Fibroblast of lung (primary cell): ENCODE data around the gene ZNF41. TPM values are rescaled to one million over a fixed set of nuclear protein-coding genes. Genes with fewer than 3 reads are reported as not detected.

Experiments
- DNase-seq, 2 donors: peaks; one replicate each; pipeline versions ENCODE4 v3.0.0 to v3.0.0-alpha.2; 2010; ENCODE audit warnings: low read depth in 2 of 2
- H2AFZ ChIP-seq: 2 replicates; pipeline ENCODE4 v1.5.1; 2012; ENCODE audit warnings: low read length, control low read depth, inconsistent platforms
- H3K27ac ChIP-seq: 2 replicates; pipeline ENCODE4 v1.5.1; 2011; ENCODE audit warnings: low read length, control low read depth; ENCODE audit not compliant: insufficient read depth
- H3K27me3 ChIP-seq: 2 replicates; pipeline ENCODE4 v1.5.1; 2011; ENCODE audit warnings: mild to moderate bottlenecking, low read length; ENCODE audit not compliant: control insufficient read depth, insufficient read depth
- H3K36me3 ChIP-seq: 2 replicates; pipeline ENCODE4 v1.5.1; 2011; ENCODE audit warnings: low read length; ENCODE audit not compliant: control insufficient read depth, insufficient read depth
- H3K4me1 ChIP-seq: 2 replicates; pipeline ENCODE4 v1.5.1; 2011; ENCODE audit warnings: low read length; ENCODE audit not compliant: control insufficient read depth, insufficient read depth; ENCODE audit errors: extremely low read depth
- H3K4me2 ChIP-seq: 2 replicates; pipeline ENCODE4 v1.5.1; 2011; ENCODE audit warnings: low read length, control low read depth; ENCODE audit not compliant: insufficient read depth; ENCODE audit errors: extremely low read depth
- H3K4me3 ChIP-seq, 4 experiments: fragments of 200-600 bp in 1 of 4; sonication (generic) in 1 of 4; replicated peaks in 1 of 4; 2 replicates each; pipeline ENCODE4 v1.5.1; 2011 to 2016; ENCODE audit warnings: low read length in 4 of 4, low read depth in 3 of 4, mild to moderate bottlenecking in 3 of 4, control low read depth in 2 of 4, inconsistent platforms in 1 of 4, mixed read lengths in 1 of 4; ENCODE audit not compliant: insufficient read depth in 1 of 4; ENCODE audit errors: control extremely low read depth in 1 of 4
- H3K79me2 ChIP-seq: 2 replicates; pipeline ENCODE4 v1.5.1; 2012; ENCODE audit warnings: mild to moderate bottlenecking, low read length, inconsistent platforms; ENCODE audit not compliant: control insufficient read depth, insufficient read depth
- H3K9ac ChIP-seq: 2 replicates; pipeline ENCODE4 v1.5.1; 2011; ENCODE audit warnings: mild to moderate bottlenecking, low read length, control low read depth; ENCODE audit not compliant: insufficient read depth
- H3K9me3 ChIP-seq: 2 replicates; pipeline ENCODE4 v1.5.1; 2012; ENCODE audit warnings: low read depth, low read length; ENCODE audit not compliant: control insufficient read depth, insufficient read depth
- H4K20me1 ChIP-seq: 2 replicates; pipeline ENCODE4 v1.5.1; 2011; ENCODE audit warnings: low read length; ENCODE audit not compliant: control insufficient read depth, insufficient read depth; ENCODE audit errors: extremely low read depth
- EZH2 ChIP-seq: IDR thresholded peaks from 2 replicates; pipeline ENCODE4 v1.5.1; 2012; ENCODE audit warnings: low read length, control low read depth, mild to moderate bottlenecking; ENCODE audit errors: missing control alignments
- polyA plus RNA-seq, 2 donors: library from polyadenylated mRNA; depleted of rRNA in 1 of 2; stranded (reverse) in 1 of 2; unstranded in 1 of 2; fragments of >200 nt; gene quantifications; 2 replicates each; pipeline ENCODE4 v1.2.1, GENCODE V29; 2011 to 2012; ENCODE audit warnings: missing spikeins in 1 of 2
- total RNA-seq: library from RNA; depleted of rRNA; stranded (reverse); fragments of >200 nt; gene quantifications from 2 replicates; pipeline ENCODE4 v1.2.1, GENCODE V29; 2014
- TF ChIP-seq, protein P1 (sequence below), 2 donors: IDR thresholded peaks in 1 of 2; conservative IDR thresholded peaks in 1 of 2; 1 replicate in 1 of 2; 2 replicates in 1 of 2; pipeline ENCODE4 v1.5.1; 2011 to 2012; ENCODE audit warnings: low read length in 2 of 2, control low read depth in 1 of 2, inconsistent platforms in 1 of 2, low read depth in 1 of 2, mild to moderate bottlenecking in 1 of 2

The ZNF41 gene
- total and polyA plus RNA-seq, 2 donors (not counting 1 experiment from before 2014, with no cell fraction given) = 5.3 to 6.6 TPM

DNA sequence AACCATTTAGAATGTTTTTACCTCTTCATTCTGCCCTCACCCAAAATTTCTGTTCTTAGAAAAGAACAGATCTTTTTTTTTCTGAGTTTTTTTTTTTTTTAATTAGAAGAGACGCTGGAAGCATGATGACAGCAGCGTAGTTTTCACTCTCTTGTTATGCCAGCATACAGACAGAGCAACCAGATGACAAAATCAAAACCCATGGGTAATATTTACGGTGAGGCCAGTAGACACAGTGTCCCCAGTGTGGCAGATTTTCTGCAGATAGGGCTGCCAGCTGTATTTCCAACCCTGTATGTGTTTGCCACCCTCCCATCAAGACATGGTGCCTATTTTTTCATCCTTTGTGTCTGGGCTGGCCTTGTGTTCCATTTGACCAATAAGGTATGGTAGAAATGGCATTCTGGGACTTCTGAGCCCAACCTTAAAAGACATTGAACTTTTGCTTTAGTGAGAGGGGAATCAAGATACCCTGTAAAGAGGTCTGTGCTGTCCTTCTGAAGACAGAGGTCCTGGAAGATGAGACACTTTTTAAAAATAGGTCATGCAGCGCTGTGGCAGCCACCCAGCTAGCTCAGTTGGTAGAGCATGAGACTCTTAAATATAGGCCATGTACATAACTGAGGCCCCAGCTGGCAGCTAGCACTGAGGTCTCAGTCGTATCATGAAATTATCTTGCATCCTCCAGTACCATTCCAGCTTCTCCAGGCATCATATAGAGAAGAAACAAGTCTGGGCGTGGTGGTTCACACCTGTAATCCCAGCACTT, 6.7 kb upstream of the ZNF41 start:
- H2AFZ ChIP-seq = no peak overlapping the region
- H3K4me2 ChIP-seq = no peak overlapping the region
- no peak overlapping the region for H3K27ac ChIP-seq
- H3K36me3 ChIP-seq = no peaks in the 10 kb centered on the region
- no peak overlapping the region for H3K9ac ChIP-seq
- no peaks in the 10 kb centered on the region for H3K4me1 ChIP-seq
- no peaks in the 10 kb centered on the region for H3K27me3 ChIP-seq
- no peaks in the 10 kb centered on the region for H3K79me2 ChIP-seq
- H4K20me1 ChIP-seq = no peaks in the 10 kb centered on the region
- no peaks in the 10 kb centered on the region for H3K9me3 ChIP-seq
- no peak overlapping the region for H3K4me3 ChIP-seq
- DNase-seq = no peak
- TF ChIP-seq, protein P1, sequence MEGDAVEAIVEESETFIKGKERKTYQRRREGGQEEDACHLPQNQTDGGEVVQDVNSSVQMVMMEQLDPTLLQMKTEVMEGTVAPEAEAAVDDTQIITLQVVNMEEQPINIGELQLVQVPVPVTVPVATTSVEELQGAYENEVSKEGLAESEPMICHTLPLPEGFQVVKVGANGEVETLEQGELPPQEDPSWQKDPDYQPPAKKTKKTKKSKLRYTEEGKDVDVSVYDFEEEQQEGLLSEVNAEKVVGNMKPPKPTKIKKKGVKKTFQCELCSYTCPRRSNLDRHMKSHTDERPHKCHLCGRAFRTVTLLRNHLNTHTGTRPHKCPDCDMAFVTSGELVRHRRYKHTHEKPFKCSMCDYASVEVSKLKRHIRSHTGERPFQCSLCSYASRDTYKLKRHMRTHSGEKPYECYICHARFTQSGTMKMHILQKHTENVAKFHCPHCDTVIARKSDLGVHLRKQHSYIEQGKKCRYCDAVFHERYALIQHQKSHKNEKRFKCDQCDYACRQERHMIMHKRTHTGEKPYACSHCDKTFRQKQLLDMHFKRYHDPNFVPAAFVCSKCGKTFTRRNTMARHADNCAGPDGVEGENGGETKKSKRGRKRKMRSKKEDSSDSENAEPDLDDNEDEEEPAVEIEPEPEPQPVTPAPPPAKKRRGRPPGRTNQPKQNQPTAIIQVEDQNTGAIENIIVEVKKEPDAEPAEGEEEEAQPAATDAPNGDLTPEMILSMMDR (conservative IDR thresholded peaks at IDR 0.05 in 1 of 2, IDR thresholded peaks at IDR 0.05 in 1 of 2; ENCODE audit: low read depth in 1 of 2, low read length in 2 of 2) = no peak
- TF ChIP-seq EZH2 = no peak

DNA sequence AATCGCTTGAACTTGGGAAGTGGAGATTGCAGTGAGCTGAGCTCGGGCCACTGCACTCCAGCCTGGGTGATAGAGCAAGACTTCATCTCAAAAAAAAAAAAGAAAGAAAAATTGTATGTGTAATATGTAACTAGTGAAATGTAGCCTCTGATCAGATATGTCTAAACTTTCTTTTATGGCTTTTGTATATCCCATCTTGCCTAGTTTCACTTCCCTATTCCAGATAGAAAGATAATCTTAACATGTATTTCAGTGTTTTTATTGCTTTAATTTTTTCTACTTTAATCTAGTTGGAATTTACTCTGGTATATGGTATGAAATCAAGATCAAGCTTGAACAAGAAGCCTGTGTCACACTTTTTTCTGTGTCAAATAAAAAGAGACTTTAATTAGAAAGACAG, 1.9 kb upstream of the ZNF41 start:
- no peak overlapping the region for H3K27ac ChIP-seq
- H3K9me3 ChIP-seq = no peaks in the 10 kb centered on the region
- H3K36me3 ChIP-seq = no peaks in the 10 kb centered on the region
- no peaks in the 10 kb centered on the region for H3K4me1 ChIP-seq
- H2AFZ ChIP-seq = no peak overlapping the region
- no peak overlapping the region for H3K9ac ChIP-seq
- peaks cover 11% of the 10 kb centered on the region for H3K79me2 ChIP-seq
- H3K4me2 ChIP-seq = peak overlapping the region; percentile 64
- DNase-seq = no peak
- peak overlapping the region; percentile 14 to 79 (median 56) for H3K4me3 ChIP-seq
- TF ChIP-seq, protein P1 (conservative IDR thresholded peaks at IDR 0.05 in 1 of 2, IDR thresholded peaks at IDR 0.05 in 1 of 2; ENCODE audit: low read depth in 1 of 2, low read length in 2 of 2) = no peak
- no peak for TF ChIP-seq EZH2
- no peaks in the 10 kb centered on the region for H4K20me1 ChIP-seq
- no peaks in the 10 kb centered on the region for H3K27me3 ChIP-seq

DNA sequence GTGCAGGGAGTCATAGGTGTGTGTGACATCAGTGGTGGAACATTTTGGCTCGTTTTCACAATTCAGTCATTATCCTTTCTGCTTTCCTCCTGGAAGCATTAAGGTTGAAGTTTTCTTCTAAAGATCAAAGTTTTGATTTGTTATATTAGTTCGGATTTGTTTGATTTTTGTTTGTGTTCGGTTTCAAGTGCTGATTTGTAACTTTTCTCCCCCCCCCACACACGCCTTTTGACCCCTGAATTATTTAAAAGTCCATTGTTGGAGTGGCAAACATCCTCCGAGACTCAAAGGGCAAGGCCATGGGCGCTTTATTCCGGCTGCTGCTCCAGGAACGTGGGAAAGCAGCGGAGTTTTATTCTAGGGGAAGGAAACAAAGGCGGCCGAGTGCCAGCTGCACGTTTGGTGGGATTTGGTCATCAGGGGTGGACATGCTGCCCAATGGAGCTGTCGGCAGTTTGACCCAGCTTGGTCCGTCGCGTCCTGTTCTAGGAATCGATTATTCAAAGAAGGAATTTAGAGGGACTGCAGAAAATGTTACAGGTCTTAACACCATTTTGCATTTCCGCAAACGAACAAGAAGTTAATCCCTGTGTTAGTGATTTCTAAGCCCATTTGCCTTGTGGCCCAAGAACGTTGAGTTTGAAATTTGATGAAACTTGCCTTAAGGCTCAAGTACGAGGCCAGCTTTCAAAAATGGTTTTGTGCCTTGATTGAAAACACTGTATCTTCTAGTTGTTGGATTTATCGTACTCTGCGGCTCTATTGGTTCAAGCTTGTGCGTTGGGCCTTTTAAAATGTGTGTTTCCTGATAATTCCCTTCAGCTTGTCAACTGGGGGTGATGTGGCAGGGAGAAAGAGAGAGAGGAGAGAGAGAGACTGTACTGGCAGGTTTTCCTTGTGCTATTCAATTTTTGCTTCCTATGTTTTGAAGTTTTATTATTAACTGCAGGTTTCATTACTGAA, 565 bp upstream of the ZNF41 start:
- Histone ChIP-seq H3K9me3 (no peaks in the 10 kb centered on the region), H2AFZ (peak overlapping the region; percentile 10), H3K9ac (peak overlapping the region; percentile 89), H4K20me1 (no peaks in the 10 kb centered on the region), H3K4me2 (peak overlapping the region; percentile 85), H3K79me2 (peaks cover 11% of the 10 kb centered on the region), H3K4me3 (peak overlapping the region; percentile 43 to 79 (median 65)), H3K27me3 (no peaks in the 10 kb centered on the region), H3K4me1 (no peaks in the 10 kb centered on the region), H3K27ac (peak overlapping the region; percentile 84), H3K36me3 (no peaks in the 10 kb centered on the region)
- TF ChIP-seq, protein P1 (conservative IDR thresholded peaks at IDR 0.05 in 1 of 2, IDR thresholded peaks at IDR 0.05 in 1 of 2; ENCODE audit: low read depth in 1 of 2, low read length in 2 of 2) = no peak
- no peak for TF ChIP-seq EZH2
- DNase-seq = peak; percentile 33 to 50
